ENCODE measurements around the gene USP12.
"Not testable (repeated sequence)": the region's sequence is repeated elsewhere in the genome, so short reads cannot be mapped to it uniquely, and the experiment has no call there.

Gene USP12

DNA sequence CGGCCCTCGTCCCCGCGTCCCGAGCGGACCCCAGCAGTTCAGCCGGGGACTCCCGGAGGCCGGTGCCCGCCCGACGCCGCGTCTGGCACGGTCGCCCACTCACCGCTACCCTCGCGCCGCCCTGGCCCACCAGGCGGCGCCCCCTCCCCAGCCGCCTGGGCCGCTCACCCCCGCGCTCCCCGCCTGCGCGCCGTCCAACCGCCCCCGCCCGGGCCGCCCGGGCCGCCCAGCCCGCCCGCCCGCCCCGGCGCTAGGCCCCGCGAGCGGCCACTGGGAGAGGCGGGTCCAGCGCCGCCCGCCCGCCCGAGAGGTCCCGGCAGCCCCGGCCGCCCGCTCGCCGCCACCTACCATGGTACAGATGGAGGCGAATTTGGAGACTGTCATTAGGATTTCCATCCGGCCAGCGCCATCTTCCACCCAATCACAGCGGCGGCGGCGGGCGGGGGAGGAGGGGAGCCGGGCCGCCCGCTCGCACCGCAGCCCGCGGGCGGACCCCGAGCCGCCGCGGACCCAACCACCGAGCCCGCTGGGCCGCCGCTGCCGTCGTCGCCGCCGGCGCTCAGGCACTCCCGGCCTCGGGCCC, at the start of gene USP12:
USP12 (minus strand) TSS at position 568 of the 583 bp plus-strand sequence; CDS start at position 396, 172 bp downstream.
- peak in 1 of 2 experiments; percentile 34 for DNase-seq

DNA sequence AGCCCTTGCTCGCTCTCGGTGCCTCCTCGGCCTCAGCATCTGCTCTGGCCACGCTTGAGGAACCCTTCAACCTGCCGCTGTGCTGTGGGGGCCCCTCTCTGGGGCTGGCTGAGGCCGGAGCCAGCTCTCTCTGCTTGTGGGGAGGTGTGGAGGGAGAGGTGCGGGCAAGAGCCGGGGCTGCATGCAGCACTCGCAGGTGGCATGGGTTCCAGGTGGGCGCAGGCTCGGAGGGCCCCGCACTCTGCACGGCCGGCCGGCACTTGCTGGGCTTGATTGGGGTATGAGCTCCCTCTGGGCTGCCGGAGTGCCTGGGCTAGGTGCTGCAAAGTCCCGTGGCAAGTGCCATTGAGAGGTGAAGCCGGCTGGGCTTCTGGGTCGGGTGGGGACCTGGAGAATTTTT, 48.0 kb upstream of the USP12 start:
- DNase-seq = no peak

- not testable (repeated sequence) for DNase-seq
Measured at GRCh38 chr13:27218861-27219260, 47.2 kb upstream of the USP12 start.

GRCh38 chr13:27217791-27218190, 46.2 kb upstream of the USP12 start:
- DNase-seq = not testable (repeated sequence)

DNA sequence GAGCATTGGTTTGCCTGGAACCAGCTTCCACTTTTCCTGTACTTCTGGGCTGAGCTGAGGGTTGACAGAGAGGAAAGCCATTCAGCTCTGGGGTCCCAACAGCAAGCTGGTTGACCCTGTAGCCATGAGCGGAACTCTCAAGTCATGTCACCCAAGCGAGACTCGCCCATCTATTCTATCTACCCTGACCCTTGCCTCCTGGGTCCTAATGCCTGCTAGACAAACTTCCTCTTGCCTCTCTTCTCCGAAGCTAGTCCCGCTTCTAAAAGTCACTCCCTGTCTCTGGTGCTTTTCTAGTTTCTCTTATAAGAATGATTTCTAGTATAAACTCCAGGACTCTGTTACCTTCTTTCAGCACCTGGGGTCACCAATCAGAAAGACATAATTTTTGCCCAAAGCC, 41.8 kb upstream of the USP12 start:
- DNase-seq = not testable (repeated sequence)

DNA sequence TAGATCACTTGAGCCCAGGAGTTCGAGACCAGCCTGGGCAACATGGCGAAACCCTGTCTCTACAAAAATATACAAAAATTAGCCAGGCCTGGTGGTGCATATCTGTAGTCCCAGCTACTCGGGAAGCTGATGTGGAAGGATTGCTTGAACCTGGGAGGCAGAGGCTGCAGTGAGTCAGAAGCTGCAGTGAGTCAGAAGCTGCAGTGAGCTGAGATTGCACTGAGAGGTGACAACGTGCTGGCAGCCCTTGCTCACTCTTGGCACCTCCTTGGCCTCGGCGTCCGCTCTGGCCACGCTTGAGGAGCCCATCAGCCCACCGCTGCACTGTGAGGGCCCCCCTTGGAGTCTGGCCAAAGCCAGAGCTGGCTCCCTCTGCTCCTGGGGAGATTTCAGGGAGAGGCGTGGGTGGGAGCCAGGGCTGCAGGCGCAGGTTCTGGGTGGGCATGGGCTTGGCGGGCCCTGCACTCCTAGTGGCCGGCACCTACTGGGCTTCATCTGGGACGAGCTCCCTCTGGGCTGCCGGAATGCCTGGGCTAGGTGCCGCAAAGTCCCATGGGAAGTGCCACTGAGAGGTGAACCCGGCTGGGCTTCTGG, 40.3 kb upstream of the USP12 start:
- DNase-seq = peak in 1 of 2 experiments; percentile 22

DNA sequence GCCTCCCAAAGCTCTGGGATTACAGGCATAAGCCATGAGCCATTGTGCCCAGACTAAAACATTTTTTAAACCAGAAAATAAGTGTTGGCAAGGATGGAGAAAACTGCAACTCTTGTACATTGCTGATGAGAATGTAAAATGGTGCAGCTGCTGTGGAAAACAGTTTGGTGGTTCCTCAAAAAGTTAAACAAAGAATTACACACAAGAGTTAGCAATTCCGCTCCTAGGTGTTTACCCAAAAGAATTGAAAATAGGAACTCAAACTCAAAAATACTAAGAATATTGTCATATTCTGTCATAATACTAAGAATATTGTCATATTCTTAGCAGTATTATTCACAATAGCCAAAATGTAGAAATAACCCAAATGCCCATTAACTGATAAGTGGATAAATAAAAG, 39.7 kb upstream of the USP12 start:
- no peak for DNase-seq

DNA sequence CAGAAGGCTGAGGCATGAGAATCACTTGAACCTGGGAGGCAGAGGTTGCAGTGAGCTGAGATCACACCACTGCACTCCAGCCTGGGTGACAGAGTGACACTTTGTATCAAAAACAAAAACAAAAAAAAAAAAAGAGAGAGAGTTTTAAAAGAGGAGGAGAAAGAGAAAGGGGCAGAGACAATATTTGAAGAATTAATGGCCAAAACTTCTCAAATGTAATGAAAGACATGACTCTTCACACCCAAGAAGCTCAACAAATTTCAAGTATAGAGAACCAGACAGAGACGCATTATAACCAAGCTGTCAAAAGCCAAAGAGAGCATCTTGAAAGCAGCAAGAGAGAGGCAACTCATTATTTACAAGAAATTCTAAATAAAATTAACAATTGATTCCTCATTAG, 36.9 kb upstream of the USP12 start:
- DNase-seq = no peak

GRCh38 chr13:27203854-27204253, 32.2 kb upstream of the USP12 start:
- DNase-seq = no peak

DNA sequence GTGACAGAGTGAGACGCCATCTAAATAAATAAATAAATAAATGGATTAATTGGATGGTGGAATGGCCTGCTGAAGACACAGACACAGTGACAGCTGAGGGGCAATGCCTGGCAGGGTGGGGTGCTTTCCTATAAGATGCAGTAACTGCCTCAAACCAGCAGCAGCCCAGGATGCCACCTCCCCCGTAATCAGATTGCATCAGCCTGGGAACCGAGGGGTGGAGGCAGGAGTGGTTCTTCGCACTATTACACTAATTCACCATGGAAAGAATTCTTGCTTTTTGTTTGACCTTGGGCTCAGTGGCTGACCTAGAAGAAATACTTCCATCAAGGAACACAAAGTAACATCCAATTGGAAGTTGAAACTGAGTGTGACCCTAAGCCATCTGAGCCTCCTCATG, 31.6 kb upstream of the USP12 start:
- no peak for DNase-seq

DNA sequence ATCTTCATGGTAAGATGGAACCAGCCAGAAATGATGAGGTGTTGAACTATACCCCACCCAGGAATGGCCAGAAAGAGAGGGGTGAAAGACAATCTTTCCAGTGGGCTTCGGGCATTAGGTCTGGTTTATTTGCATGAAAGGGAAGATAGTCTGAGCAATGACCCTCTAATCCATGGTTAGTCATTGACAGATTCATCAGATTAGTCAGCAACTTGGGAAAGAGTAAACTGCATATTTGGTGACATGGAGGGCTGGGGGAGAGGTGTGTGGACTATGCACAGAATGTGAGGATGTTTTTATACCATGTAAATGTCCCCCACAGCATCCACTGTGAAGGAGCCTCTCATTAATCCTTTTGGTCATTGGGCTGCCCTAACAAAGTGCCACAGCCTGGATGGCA, 30.1 kb upstream of the USP12 start:
- DNase-seq = no peak

DNA sequence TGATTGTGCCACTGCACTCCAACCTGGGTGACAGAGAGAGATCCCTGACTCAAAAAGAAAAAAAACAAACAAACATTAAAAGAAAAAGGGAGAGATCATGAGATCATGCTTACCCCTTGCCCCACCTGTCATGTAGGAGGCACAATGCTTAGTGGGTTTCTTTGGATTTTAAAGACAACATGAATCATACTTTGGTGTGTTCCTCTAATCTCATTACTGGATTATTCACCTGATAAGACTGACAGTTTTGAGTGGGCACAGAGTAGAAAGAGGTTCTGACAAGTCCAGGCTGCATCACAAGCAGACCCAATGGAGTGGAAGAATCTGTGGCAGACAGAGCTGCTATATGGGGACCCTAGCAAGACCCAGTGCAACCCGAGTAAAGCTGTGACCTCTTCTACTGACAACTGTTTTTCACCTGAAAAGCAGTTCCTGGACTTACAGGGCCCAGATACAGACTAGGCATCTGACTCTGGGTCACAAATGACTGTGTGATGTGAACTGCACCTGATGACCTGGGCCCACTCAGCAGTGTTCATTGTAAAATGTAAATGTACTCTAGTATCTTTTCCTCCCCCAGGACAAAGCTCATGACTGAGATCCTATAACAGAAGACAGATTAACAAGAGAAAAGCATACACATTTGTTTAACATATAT, 28.9 kb upstream of the USP12 start:
- DNase-seq = no peak

DNA sequence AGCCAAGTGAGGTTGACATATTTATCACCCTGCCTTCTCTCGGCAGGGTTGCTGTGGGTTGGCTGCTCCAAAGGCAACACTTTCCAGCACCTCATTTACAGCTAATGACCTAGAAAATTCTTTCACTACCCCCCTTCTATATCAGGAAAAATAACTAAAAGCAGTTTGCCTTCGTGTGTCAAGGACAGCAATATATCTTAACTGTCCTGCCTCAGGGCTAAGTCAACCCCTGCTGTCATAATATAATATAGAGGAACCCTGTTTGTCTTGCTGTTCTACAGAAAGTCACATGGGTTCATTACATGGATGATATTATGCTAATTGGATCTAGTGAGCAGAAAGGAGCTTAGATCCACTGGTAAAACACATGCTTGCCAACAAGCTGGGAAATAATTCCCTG, 28.1 kb upstream of the USP12 start:
- no peak for DNase-seq

DNA sequence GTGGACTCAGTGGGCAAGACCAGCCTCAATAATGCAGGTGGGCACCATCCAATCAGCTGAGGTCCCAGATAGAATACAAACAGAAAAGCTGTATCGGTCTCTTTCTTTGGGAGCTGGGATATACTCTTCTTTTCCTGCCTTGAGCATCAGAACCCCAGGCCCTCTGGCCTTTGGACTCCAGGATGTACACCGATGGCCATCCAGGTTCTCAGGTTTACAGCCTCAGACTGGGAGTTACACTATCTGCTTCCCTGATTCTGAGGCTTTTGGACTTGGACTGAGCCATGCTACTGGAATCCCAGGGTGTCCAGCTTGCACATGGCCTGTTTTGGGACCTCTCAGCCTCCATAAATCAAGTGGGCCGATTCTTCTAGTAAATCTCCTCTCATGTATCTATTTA, 27.6 kb upstream of the USP12 start:
- no peak for DNase-seq

DNA sequence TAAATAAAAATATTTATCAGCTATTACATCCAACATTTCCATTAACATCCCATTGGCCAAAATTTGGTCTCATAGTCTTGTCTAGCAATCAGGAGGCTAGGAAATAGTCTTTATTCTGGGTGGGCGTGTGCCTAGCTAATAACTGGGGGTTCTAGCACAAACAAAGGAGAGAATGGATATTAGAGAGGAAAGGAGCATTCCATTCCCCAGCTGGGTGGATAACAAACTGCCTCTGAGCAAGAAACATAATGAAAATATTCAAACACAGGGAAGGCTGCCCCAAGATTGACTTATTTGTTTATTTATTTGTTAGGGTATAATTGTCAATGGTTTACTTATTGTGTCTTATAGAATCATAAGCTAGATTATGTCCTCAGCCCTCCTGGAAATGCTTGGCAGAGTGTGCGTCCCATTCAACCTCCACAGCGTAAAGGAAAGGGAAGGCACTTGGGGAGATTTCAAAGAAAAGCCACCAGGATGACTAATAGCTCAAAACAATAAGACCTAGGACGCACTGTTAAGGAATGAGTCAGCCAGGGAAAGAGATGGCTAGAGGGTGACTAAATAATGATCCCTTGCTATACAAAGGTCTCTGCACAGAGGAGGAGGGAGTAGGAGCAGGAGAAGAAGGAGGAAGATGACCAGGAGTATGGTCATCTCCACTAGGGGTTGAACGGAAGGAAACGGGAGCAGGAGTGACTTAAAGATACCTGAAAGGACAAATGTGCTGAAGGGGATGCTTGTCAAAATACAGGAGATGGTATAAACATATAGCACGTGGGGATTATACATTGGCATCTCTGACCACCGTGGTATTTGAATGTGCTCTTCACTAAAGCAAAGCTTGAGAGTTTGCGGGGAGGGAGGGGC, 23.5 kb upstream of the USP12 start:
- no peak for DNase-seq

DNA sequence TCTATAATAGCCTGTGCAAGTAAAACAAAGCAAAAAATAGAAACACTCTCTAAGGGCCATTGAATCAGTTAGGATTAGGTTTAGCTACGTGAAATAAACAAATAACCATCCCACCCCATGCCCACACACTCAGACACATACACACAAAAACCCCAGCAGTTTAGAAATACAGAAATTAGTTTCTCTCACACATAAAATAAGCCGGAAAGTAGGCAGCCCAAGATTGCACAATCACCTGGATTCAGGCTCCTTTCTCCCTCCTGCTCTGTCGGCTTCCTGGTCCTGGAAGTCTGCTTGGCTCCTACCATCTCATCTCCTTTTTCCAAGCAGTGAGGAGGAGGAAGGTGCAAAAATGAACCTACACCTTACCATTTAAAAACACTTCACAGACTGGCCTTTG, 22.6 kb upstream of the USP12 start:
- DNase-seq = no peak

DNA sequence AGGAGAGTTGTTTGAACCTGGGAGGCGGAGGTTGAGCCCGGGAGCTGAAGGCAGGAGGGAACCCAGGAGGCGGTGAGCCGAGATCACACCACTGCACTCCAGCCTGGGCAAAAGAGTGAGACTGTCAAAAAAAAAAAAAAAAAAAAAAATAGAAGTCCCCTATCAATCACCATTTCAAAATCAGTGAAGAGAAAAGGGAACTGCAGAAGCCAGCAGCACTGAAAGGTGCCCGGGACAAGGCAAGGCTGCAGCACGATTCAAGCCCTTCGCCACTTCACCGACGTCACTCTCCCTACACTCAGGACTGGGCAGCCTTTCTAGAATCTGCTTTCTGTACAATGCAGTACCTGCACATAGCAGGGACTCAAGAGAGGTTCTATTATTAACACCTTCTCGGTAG, 21.9 kb upstream of the USP12 start:
- DNase-seq = no peak

GRCh38 chr13:27192973-27193372, 21.4 kb upstream of the USP12 start:
- DNase-seq = no peak

- DNase-seq = not testable (repeated sequence)
Measured at GRCh38 chr13:27192367-27192766, 20.8 kb upstream of the USP12 start.

GRCh38 chr13:27189192-27189591, 17.6 kb upstream of the USP12 start:
- DNase-seq = no peak

GRCh38 chr13:27188239-27188638, 16.6 kb upstream of the USP12 start:
- DNase-seq = no peak

- no peak for DNase-seq
Measured at GRCh38 chr13:27186295-27186694, 14.7 kb upstream of the USP12 start.

DNA sequence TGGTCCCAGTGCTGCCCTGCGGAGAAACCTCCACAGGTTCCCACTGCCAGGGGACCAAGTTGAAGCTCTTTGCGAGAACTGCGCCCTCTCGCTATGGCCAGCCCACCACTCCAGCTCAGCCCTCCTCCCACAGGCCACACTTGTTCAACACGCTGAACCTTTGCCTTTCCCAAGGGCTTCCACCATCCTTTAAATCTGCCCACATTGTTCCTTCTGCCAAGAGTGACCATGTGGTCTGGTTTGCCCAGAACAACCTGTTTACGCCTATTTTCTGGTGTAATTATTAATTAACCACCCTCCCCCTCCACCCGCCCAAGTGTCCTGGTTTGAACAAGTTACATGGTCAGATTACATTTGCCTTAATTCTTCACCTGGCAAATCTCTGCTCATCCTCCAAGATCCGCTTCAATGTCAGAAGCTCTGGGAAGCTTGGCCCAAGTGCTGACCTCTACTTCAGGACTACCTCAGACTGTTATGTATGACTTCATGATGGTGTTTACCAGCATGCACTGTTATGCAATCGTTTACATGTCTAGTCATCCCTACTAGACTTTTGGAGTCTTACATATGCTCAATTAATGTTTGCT, 12.0 kb upstream of the USP12 start:
- DNase-seq = no peak

Data from SHP77 (cell line).